Activated T-cell treated with anti-CD3 and anti-CD28 coated beads, Interleukin-2, amount 50 U/mL, for 72 hours (primary cell): ENCODE measurements around the gene GREB1. TPM values are rescaled to one million over a fixed set of nuclear protein-coding genes. Genes with fewer than 3 reads are reported as not detected.

ENCODE experiments used
- ATAC-seq, 2 donors: fragments of 150-1000 bp; cut with Tn5 transposase; replicated peaks in 1 of 2; 2 replicates each; pipeline ENCODE4 v1.10.0; 2021; ENCODE audit warnings: moderate library complexity in 2 of 2, mild to moderate bottlenecking in 1 of 2
- DNase-seq, 2 donors: peaks; one replicate each; pipeline ENCODE4 v3.0.0; 2021 to 2022; ENCODE audit warnings: mixed read lengths in 1 of 2
- H3K27ac Mint-ChIP-seq: one replicate; pipeline ENCODE4 v1.8.0; 2022; ENCODE audit warnings: mild to moderate bottlenecking, moderate library complexity, mixed read lengths
- H3K27me3 Mint-ChIP-seq: one replicate; pipeline ENCODE4 v1.8.0; 2022; ENCODE audit warnings: low read depth, mixed read lengths
- H3K36me3 Mint-ChIP-seq, 2 donors: one replicate each; pipeline ENCODE4 v1.8.0; 2022; ENCODE audit warnings: mixed read lengths in 2 of 2, mild to moderate bottlenecking in 1 of 2; ENCODE audit not compliant: insufficient read depth in 2 of 2
- H3K4me1 Mint-ChIP-seq: one replicate; pipeline ENCODE4 v1.8.0; 2022; ENCODE audit warnings: low read depth, mixed read lengths
- H3K4me3 Mint-ChIP-seq, 2 donors: one replicate each; pipeline ENCODE4 v1.8.0; 2022; ENCODE audit warnings: mild to moderate bottlenecking in 2 of 2, mixed read lengths in 2 of 2, moderate library complexity in 2 of 2
- H3K9me3 Mint-ChIP-seq, 2 donors: one replicate each; pipeline ENCODE4 v1.8.0; 2022; ENCODE audit warnings: mixed read lengths in 2 of 2
- total RNA-seq, 2 donors: library from RNA; stranded (reverse); gene quantifications; one replicate each; pipeline ENCODE4 v1.2.3, GENCODE V29; 2022

The GREB1 gene
- total RNA-seq, 2 donors from 2014 or later = 2.2 to 2.4 TPM

- Mint-ChIP-seq H3K27ac (no peak overlapping the region), H3K27me3 (peaks cover 49% of the 10 kb centered on the region), H3K9me3 (no peaks in the 10 kb centered on the region), H3K36me3 (no peaks in the 10 kb centered on the region), H3K4me1 (no peaks in the 10 kb centered on the region), H3K4me3 (no peak overlapping the region)
- no peak for ATAC-seq
- no peak for DNase-seq
Measured at GRCh38 chr2:11534746-11535484, 1.1 kb downstream of the GREB1 start.

- Mint-ChIP-seq H3K9me3 (no peaks in the 10 kb centered on the region), H3K27ac (no peak overlapping the region), H3K4me3 (no peak overlapping the region), H3K4me1 (no peaks in the 10 kb centered on the region), H3K27me3 (peaks cover 60% of the 10 kb centered on the region), H3K36me3 (no peaks in the 10 kb centered on the region)
- no peak for ATAC-seq
- no peak for DNase-seq
Measured at GRCh38 chr2:11535899-11536344, 2.1 kb downstream of the GREB1 start.

- H3K4me1 Mint-ChIP-seq = no peaks in the 10 kb centered on the region
Measured at GRCh38 chr2:11537951-11538350, 4.1 kb downstream of the GREB1 start.

GRCh38 chr2:11539317-11540147 is 5.7 kb downstream of the GREB1 start:
- Mint-ChIP-seq H3K27me3 (peaks cover 55% of the 10 kb centered on the region), H3K27ac (no peak overlapping the region), H3K9me3 (no peaks in the 10 kb centered on the region), H3K4me1 (no peaks in the 10 kb centered on the region), H3K36me3 (no peaks in the 10 kb centered on the region), H3K4me3 (no peak overlapping the region)
- no peak for ATAC-seq
- no peak for DNase-seq

More at GRCh38 chr2:11537951-11538350, 4.1 kb downstream of the GREB1 start:
- Mint-ChIP-seq H3K9me3 (no peaks in the 10 kb centered on the region), H3K27me3 (peaks cover 61% of the 10 kb centered on the region), H3K27ac (no peak overlapping the region), H3K36me3 (no peaks in the 10 kb centered on the region), H3K4me3 (no peak overlapping the region)
- ATAC-seq (no peak), DNase-seq (no peak)

GRCh38 chr2:11540148-11540995 is 6.5 kb downstream of the GREB1 start:
- no peaks in the 10 kb centered on the region for H3K36me3 Mint-ChIP-seq
- DNase-seq = no peak
- peaks cover 55% of the 10 kb centered on the region for H3K27me3 Mint-ChIP-seq
- no peak for ATAC-seq
- H3K4me3 Mint-ChIP-seq = no peak overlapping the region
- no peak overlapping the region for H3K27ac Mint-ChIP-seq
- no peaks in the 10 kb centered on the region for H3K9me3 Mint-ChIP-seq
- no peaks in the 10 kb centered on the region for H3K4me1 Mint-ChIP-seq

- no peak overlapping the region for H3K27ac Mint-ChIP-seq
- no peaks in the 10 kb centered on the region for H3K9me3 Mint-ChIP-seq
- H3K4me1 Mint-ChIP-seq = no peaks in the 10 kb centered on the region
- H3K4me3 Mint-ChIP-seq = no peak overlapping the region
- peaks cover 49% of the 10 kb centered on the region for H3K27me3 Mint-ChIP-seq
- ATAC-seq (no peak), DNase-seq (no peak)
- no peaks in the 10 kb centered on the region for H3K36me3 Mint-ChIP-seq
Measured at GRCh38 chr2:11540996-11541692, 7.3 kb downstream of the GREB1 start.

GRCh38 chr2:11541693-11542274 is 7.9 kb downstream of the GREB1 start:
- no peaks in the 10 kb centered on the region for H3K9me3 Mint-ChIP-seq
- peaks cover 43% of the 10 kb centered on the region for H3K27me3 Mint-ChIP-seq
- ATAC-seq (no peak), DNase-seq (no peak)
- H3K27ac Mint-ChIP-seq = no peak overlapping the region
- no peaks in the 10 kb centered on the region for H3K36me3 Mint-ChIP-seq
- H3K4me3 Mint-ChIP-seq = no peak overlapping the region
- no peaks in the 10 kb centered on the region for H3K4me1 Mint-ChIP-seq

- ATAC-seq (no peak), DNase-seq (no peak)
- no peak overlapping the region for H3K4me3 Mint-ChIP-seq
- peaks cover 43% of the 10 kb centered on the region for H3K27me3 Mint-ChIP-seq
- H3K27ac Mint-ChIP-seq = no peak overlapping the region
- no peaks in the 10 kb centered on the region for H3K4me1 Mint-ChIP-seq
- H3K36me3 Mint-ChIP-seq = no peaks in the 10 kb centered on the region
- no peaks in the 10 kb centered on the region for H3K9me3 Mint-ChIP-seq
Measured at GRCh38 chr2:11542275-11542819, 8.5 kb downstream of the GREB1 start.

- H3K4me1 Mint-ChIP-seq = no peaks in the 10 kb centered on the region
- no peak overlapping the region for H3K4me3 Mint-ChIP-seq
- H3K9me3 Mint-ChIP-seq = no peaks in the 10 kb centered on the region
- peaks cover 43% of the 10 kb centered on the region for H3K27me3 Mint-ChIP-seq
- no peaks in the 10 kb centered on the region for H3K36me3 Mint-ChIP-seq
- ATAC-seq (no peak), DNase-seq (no peak)
- H3K27ac Mint-ChIP-seq = no peak overlapping the region
Measured at GRCh38 chr2:11543337-11544216, 9.7 kb downstream of the GREB1 start.

GRCh38 chr2:11546072-11546471 is 12.2 kb downstream of the GREB1 start:
- DNase-seq (no peak), ATAC-seq (no peak)
- Mint-ChIP-seq H3K27me3 (peaks cover 19% of the 10 kb centered on the region), H3K4me1 (no peaks in the 10 kb centered on the region), H3K36me3 (no peaks in the 10 kb centered on the region), H3K27ac (no peak overlapping the region), H3K4me3 (no peak overlapping the region), H3K9me3 (peaks cover 0 to 2% of the 10 kb centered on the region in 2 donors)

- Mint-ChIP-seq H3K36me3 (no peaks in the 10 kb centered on the region), H3K4me1 (no peaks in the 10 kb centered on the region), H3K4me3 (no peak overlapping the region), H3K27me3 (peaks cover 7% of the 10 kb centered on the region), H3K27ac (no peak overlapping the region), H3K9me3 (peaks cover 0 to 2% of the 10 kb centered on the region in 2 donors)
- DNase-seq = no peak
- no peak for ATAC-seq
Measured at GRCh38 chr2:11547912-11548497, 14.2 kb downstream of the GREB1 start.
